RWPE2 (cell line): Measurements from ENCODE around the gene PTPN5.

Experiments
- ATAC-seq: fragments of 200-7000 bp; cut with Tn5 transposase; 3 replicates; pipeline ENCODE4 v1.9.1; 2021; ENCODE audit warnings: low read depth
- DNase-seq: peaks from one replicate; pipeline ENCODE4 v3.0.0-alpha.2; 2020; ENCODE audit warnings: low spot score
- H3K27ac ChIP-seq: fragments of 450-650 bp; 2 replicates; pipeline ENCODE4 v1.5.1; 2017; ENCODE audit warnings: mild to moderate bottlenecking; ENCODE audit not compliant: poor library complexity, severe bottlenecking
- H3K27me3 ChIP-seq: fragments of 250-450 bp; sonication (Bioruptor Pico); 2 replicates; pipeline ENCODE4 v1.5.1; 2021; ENCODE audit warnings: mild to moderate bottlenecking, moderate library complexity; ENCODE audit not compliant: insufficient read depth, poor library complexity, severe bottlenecking
- H3K36me3 ChIP-seq: fragments of 250-450 bp; sonication (Bioruptor Pico); 2 replicates; pipeline ENCODE4 v1.5.1; 2020; ENCODE audit warnings: low read depth, mild to moderate bottlenecking, moderate library complexity
- H3K4me1 ChIP-seq: fragments of 250-450 bp; sonication (Bioruptor Pico); 2 replicates; pipeline ENCODE4 v1.5.1; 2021; ENCODE audit warnings: mild to moderate bottlenecking, moderate library complexity; ENCODE audit not compliant: insufficient read depth, poor library complexity, severe bottlenecking
- H3K4me3 ChIP-seq: fragments of 250-450 bp; sonication (Bioruptor Pico); 2 replicates; pipeline ENCODE4 v1.5.1; 2021; ENCODE audit warnings: mild to moderate bottlenecking, moderate library complexity; ENCODE audit not compliant: severe bottlenecking
- H3K9me3 ChIP-seq: fragments of 250-450 bp; sonication (Bioruptor Pico); 2 replicates; pipeline ENCODE4 v1.5.1; 2021; ENCODE audit warnings: mild to moderate bottlenecking, moderate library complexity; ENCODE audit not compliant: severe bottlenecking
- TF ChIP-seq, protein P1 (sequence below): fragments of 450-650 bp; IDR thresholded peaks from one replicate; pipeline ENCODE4 v1.5.1; 2017; ENCODE audit warnings: mild to moderate bottlenecking, moderate library complexity; ENCODE audit not compliant: poor library complexity, severe bottlenecking

The PTPN5 gene

DNA sequence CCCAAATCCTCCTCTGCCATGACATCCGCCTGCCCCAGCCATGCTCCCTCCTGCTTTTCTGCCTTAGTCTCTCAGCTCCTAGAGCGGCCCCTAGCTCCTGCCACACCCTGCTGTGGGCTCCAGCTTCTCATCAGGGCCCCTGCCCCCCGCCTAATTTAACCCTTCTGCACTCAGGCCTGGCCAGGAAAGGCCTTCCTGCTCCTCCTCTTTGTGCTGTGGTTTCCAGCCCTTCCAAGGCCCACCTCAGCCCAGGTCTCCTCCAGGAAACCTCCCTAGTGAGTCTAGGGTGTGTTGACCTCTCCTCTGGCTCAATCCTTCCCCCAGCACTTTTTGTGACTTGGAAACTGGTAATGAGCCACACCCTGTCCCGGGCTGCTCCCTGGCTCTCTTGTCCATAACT, 11.3 kb downstream of the PTPN5 start:
- TF ChIP-seq, protein P1, sequence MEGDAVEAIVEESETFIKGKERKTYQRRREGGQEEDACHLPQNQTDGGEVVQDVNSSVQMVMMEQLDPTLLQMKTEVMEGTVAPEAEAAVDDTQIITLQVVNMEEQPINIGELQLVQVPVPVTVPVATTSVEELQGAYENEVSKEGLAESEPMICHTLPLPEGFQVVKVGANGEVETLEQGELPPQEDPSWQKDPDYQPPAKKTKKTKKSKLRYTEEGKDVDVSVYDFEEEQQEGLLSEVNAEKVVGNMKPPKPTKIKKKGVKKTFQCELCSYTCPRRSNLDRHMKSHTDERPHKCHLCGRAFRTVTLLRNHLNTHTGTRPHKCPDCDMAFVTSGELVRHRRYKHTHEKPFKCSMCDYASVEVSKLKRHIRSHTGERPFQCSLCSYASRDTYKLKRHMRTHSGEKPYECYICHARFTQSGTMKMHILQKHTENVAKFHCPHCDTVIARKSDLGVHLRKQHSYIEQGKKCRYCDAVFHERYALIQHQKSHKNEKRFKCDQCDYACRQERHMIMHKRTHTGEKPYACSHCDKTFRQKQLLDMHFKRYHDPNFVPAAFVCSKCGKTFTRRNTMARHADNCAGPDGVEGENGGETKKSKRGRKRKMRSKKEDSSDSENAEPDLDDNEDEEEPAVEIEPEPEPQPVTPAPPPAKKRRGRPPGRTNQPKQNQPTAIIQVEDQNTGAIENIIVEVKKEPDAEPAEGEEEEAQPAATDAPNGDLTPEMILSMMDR: no peak
- Histone ChIP-seq H3K9me3 (no peaks in the 10 kb centered on the region), H3K27ac (no peak overlapping the region), H3K27me3 (no peaks in the 10 kb centered on the region), H3K36me3 (no peaks in the 10 kb centered on the region), H3K4me1 (no peaks in the 10 kb centered on the region), H3K4me3 (no peak overlapping the region)
- DNase-seq (no peak), ATAC-seq (no peak)

DNA sequence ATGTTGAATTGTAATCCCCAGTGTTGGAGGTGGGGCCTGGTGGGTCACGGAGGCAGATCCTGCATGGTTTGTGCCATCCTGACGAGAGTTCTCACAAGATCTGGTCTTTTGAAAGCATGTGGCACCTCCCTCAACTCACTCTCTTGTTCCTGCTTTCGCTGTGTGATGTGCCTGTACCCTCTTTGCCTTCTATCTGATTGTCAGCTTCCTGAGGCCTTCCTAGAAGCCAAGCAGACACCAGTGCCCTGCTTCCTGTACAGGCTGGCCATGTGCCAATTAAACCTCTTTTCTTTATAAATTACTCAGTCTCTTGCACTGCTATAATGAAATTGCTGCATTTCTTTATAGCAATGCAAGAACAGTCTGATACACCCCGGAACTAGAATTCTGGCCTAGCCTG, 13.1 kb downstream of the PTPN5 start:
- Histone ChIP-seq H3K36me3 (no peaks in the 10 kb centered on the region), H3K27ac (no peak overlapping the region), H3K4me3 (no peak overlapping the region), H3K4me1 (no peaks in the 10 kb centered on the region), H3K9me3 (no peaks in the 10 kb centered on the region), H3K27me3 (no peaks in the 10 kb centered on the region)
- TF ChIP-seq, protein P1: no peak
- DNase-seq (no peak), ATAC-seq (no peak)

DNA sequence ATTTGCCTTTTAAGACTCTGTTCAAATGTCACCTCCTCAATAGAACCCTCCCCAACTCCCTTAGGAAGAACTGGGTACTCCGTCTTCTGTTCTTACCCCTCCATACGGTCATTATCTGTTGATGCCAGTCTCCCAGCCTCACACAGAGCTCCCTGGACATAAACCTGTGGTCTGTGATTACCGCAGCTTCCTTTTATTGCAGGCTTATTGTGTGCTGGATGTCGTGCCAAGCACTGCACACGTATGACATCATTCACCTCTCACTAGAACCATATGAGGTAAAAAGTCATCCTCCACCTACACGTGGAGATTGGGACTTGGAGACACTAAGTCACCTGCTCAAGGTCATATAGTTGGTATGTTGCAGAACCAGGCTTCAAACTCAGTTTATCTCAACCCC, 15.3 kb downstream of the PTPN5 start:
- Histone ChIP-seq H3K36me3 (no peaks in the 10 kb centered on the region), H3K4me3 (no peak overlapping the region), H3K9me3 (no peaks in the 10 kb centered on the region), H3K27me3 (no peaks in the 10 kb centered on the region), H3K4me1 (no peaks in the 10 kb centered on the region), H3K27ac (no peak overlapping the region)
- DNase-seq (no peak), ATAC-seq (no peak)
- TF ChIP-seq, protein P1: no peak

DNA sequence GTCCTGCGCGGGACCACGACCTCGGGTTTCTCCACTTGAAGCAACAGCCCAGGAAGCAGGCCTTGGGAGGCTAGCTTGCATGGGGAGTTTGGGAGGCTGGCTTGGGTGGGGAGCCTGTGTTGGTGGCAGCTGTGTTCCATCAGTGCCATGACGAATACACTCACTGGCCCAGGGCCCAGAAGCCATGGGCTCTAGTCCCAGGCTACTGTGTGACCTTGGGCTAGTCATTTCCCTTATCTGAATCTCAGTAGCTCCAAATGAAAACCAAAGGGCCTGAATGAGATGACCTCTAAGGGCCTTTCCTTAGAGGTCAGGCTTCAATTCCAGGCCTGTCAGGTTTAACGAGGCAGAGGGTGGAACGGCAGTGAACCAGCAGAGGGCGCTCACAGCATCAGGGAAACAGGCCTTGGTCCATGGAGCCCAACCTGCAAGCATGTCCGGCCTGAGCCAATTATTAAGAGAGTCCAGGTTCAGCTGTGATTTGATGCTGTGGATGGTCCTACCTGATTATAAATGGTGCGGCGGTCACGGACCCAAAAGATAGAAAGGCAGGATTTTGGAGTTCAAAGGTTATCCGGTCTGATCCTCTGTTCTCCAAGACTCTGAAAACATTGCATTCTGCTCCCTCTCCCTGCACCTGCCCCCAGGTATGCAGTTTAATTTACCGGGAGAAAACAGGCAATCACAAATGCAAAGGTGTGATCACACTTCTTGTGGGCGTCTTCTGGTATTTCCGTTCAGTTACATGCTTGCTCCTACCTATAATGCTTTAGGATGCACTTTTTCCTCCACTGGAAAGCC, 15.9 kb downstream of the PTPN5 start:
- no peaks in the 10 kb centered on the region for H3K27me3 ChIP-seq
- H3K27ac ChIP-seq: no peak overlapping the region
- no peak overlapping the region for H3K4me3 ChIP-seq
- no peaks in the 10 kb centered on the region for H3K36me3 ChIP-seq
- ATAC-seq: peak; percentile 68; the same call in 2 of the 3 replicates
- H3K9me3 ChIP-seq: no peaks in the 10 kb centered on the region
- TF ChIP-seq, protein P1: peak; percentile 76
- peak; percentile 73 for DNase-seq
- no peaks in the 10 kb centered on the region for H3K4me1 ChIP-seq

DNA sequence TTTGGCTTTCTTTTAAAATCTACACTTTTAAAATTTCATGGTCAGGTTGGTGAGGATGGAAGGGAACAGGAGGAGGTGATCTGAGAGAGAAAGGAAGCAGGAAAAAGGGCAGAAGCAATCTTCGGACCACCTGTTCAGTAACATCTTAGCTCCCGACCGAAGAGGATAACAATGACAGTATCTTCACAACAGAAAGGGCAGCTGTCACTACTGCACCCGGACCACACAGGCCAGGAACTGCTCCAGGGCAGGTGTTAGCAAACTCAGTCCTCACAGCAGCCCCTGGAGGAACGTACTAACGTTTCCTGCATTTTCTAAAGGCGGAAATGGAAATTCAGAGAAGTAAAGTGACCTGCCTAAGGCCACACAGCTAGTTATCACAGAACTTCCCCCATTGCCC, 16.8 kb downstream of the PTPN5 start:
- DNase-seq (no peak), ATAC-seq (no peak)
- H3K4me3 ChIP-seq: no peak overlapping the region
- H3K9me3 ChIP-seq: no peaks in the 10 kb centered on the region
- no peaks in the 10 kb centered on the region for H3K36me3 ChIP-seq
- TF ChIP-seq, protein P1: no peak
- H3K4me1 ChIP-seq: no peaks in the 10 kb centered on the region
- H3K27ac ChIP-seq: no peak overlapping the region
- H3K27me3 ChIP-seq: no peaks in the 10 kb centered on the region
